T-helper 1 cell (primary cell): ENCODE measurements around the gene USP17L21.
A peak's percentile ranks its signal among the peaks of the same experiment; 100 is the strongest.
"Not testable (repeated sequence)": the region's sequence is repeated elsewhere in the genome, so short reads cannot be mapped to it uniquely, and the experiment has no call there.

Experiments used
- DNase-seq, 5 donors: peaks; one replicate each; pipeline ENCODE4 v3.0.0-alpha.2; 2012 to 2020
- total RNA-seq, 4 donors: gene quantifications; one replicate each; lab custom pipeline; 2026; lab: John Stamatoyannopoulos, UW

The USP17L21 gene
- 0 reads per million in 4 donors for total RNA-seq

- DNase-seq, result not testable (repeated sequence)
Measured at GRCh38 chr4:9262572-9262971, at the start of gene USP17L21. Gene USP17L21 (plus strand): TSS chr4:9262872. CDS start chr4:9262872, 0 bp downstream.

- not testable (repeated sequence) for DNase-seq
Measured at GRCh38 chr4:9214701-9215100, 48.0 kb upstream of the USP17L21 start.

GRCh38 chr4:9215105-9215504 is 47.6 kb upstream of the USP17L21 start, which contains the start of gene USP17L11:
Gene USP17L11 (plus strand): TSS chr4:9215405. CDS start chr4:9215405, 0 bp downstream.
- DNase-seq, result not testable (repeated sequence)

GRCh38 chr4:9219852-9220251 is 42.8 kb upstream of the USP17L21 start, which contains the start of gene USP17L12:
Gene USP17L12 (plus strand): TSS chr4:9220152. CDS start chr4:9220152, 0 bp downstream.
- DNase-seq, result not testable (repeated sequence)

GRCh38 chr4:9224596-9224995 is 38.1 kb upstream of the USP17L21 start, which contains the start of gene USP17L13:
Gene USP17L13 (plus strand): TSS chr4:9224896. CDS start chr4:9224896, 0 bp downstream.
- not testable (repeated sequence) for DNase-seq

- DNase-seq, result not testable (repeated sequence)
Measured at GRCh38 chr4:9230249-9230648, 32.4 kb upstream of the USP17L21 start.

- not testable (repeated sequence) for DNase-seq
Measured at GRCh38 chr4:9234085-9234484, 28.6 kb upstream of the USP17L21 start, which contains the start of gene USP17L15. Gene USP17L15 (plus strand): TSS chr4:9234385. CDS start chr4:9234385, 0 bp downstream.

GRCh38 chr4:9238461-9238860 is 24.2 kb upstream of the USP17L21 start:
- not testable (repeated sequence) for DNase-seq

- not testable (repeated sequence) for DNase-seq
Measured at GRCh38 chr4:9243579-9243978, 19.1 kb upstream of the USP17L21 start, which contains the start of gene USP17L17. Gene USP17L17 (plus strand): TSS chr4:9243879. CDS start chr4:9243879, 0 bp downstream.

GRCh38 chr4:9247953-9248680 is 14.6 kb upstream of the USP17L21 start, which contains the start of gene USP17L18:
Gene USP17L18 (plus strand): TSS chr4:9248630. CDS start chr4:9248630, 0 bp downstream.
- peak in 2 of 5 donors; percentile 1 to 7 for DNase-seq

- DNase-seq, result not testable (repeated sequence)
Measured at GRCh38 chr4:9253078-9253477, 9.6 kb upstream of the USP17L21 start, which contains the start of gene USP17L19. Gene USP17L19 (plus strand): TSS chr4:9253378. CDS start chr4:9253378, 0 bp downstream.

- DNase-seq, result not testable (repeated sequence)
Measured at GRCh38 chr4:9257824-9258223, 4.8 kb upstream of the USP17L21 start, which contains the start of gene USP17L20. Gene USP17L20 (plus strand): TSS chr4:9258124. CDS start chr4:9258124, 0 bp downstream.

GRCh38 chr4:9267319-9267718 is 4.6 kb downstream of the USP17L21 start, which contains the start of gene USP17L22:
Gene USP17L22 (plus strand): TSS chr4:9267619. CDS start chr4:9267619, 0 bp downstream.
- not testable (repeated sequence) for DNase-seq

GRCh38 chr4:9271719-9272118 is 9.0 kb downstream of the USP17L21 start:
- DNase-seq, result peak in 4 of 5 donors; percentile 3 to 21 (median 8)
